Stimulated activated effector memory CD8-positive, alpha-beta T cell treated with anti-CD3 and anti-CD28 coated beads, Interleukin-12 subunit alpha, Interleukin-12 subunit beta, amount 100 ng/mL, for 72 hours (primary cell): ENCODE results near the gene ZNF564.
A peak's percentile ranks its signal among the peaks of the same experiment; 100 is the strongest.
"Not testable (repeated sequence)": the region's sequence is repeated elsewhere in the genome, so short reads cannot be mapped to it uniquely, and the experiment has no call there.

Experiments used
- ATAC-seq: fragments of 150-1000 bp; cut with Tn5 transposase; 2 replicates; pipeline ENCODE4 v1.10.0; 2021
- DNase-seq, 2 donors: peaks; one replicate each; pipeline ENCODE4 v3.0.0; 2021 to 2022; ENCODE audit warnings: low spot score in 2 of 2
- H3K27ac Mint-ChIP-seq: one replicate; pipeline ENCODE4 v1.8.0; 2022; ENCODE audit warnings: mild to moderate bottlenecking, mixed read lengths
- H3K36me3 Mint-ChIP-seq: one replicate; pipeline ENCODE4 v1.8.0; 2022; ENCODE audit warnings: mild to moderate bottlenecking, mixed read lengths
- H3K4me1 Mint-ChIP-seq: one replicate; pipeline ENCODE4 v1.8.0; 2022; ENCODE audit warnings: mixed read lengths
- H3K4me3 Mint-ChIP-seq: one replicate; pipeline ENCODE4 v1.8.0; 2022; ENCODE audit warnings: mild to moderate bottlenecking, mixed read lengths
- H3K9me3 Mint-ChIP-seq: one replicate; pipeline ENCODE4 v1.8.0; 2022; ENCODE audit warnings: mixed read lengths

ZNF564 gene

DNA sequence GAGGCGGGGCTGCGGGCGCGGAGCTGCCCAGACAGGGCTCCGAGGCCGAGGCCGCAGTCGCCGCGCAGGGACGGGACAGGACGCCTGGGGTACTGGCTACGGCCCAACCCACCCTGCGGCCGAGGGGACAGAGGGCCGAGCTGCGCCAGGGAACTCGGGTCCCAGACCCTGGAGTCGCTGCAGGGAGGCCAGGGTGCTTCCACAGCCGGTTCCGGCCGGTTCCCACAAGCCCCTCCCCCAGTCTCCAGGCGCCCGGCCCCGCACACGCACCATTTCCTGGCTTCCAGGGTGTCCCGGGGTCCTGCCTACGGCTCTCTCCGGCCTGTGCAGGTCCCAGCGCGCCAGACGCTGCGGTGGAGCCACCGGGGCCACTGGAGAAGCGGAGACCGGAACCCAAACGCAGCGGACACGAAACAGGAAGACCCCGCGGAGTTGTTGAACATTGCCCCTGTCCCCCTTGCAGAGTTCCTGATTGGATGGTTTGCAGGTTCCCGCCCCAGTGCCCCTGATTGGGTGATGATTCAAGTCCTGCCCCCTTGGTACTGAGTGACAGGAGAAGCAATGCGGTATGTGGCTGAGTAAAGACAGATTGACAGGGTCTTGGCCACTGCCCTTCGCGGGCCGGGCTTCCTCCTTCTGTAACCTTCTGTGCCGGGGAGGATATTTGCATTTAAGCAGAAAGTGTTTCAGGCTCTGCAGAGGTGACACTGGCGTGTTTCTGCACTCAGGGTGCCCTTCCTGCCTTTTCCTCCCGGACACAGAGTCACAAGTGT is at the start of gene ZNF564:
ZNF564 (minus strand) TSS at position 423 of the 773 bp plus-strand sequence; CDS start at position 273, 150 bp downstream.
- peak within 1 kb of the TSS; percentile 91 for H3K4me3 Mint-ChIP-seq
- peak; percentile 79 to 95 for DNase-seq
- peaks cover 29% of the 10 kb centered on the region for H3K36me3 Mint-ChIP-seq
- peak within 1 kb of the TSS; percentile 89 for H3K27ac Mint-ChIP-seq
- ATAC-seq: peak; percentile 99
- no peaks in the 10 kb centered on the region for H3K9me3 Mint-ChIP-seq
- peaks cover 36% of the 10 kb centered on the region for H3K4me1 Mint-ChIP-seq

DNA sequence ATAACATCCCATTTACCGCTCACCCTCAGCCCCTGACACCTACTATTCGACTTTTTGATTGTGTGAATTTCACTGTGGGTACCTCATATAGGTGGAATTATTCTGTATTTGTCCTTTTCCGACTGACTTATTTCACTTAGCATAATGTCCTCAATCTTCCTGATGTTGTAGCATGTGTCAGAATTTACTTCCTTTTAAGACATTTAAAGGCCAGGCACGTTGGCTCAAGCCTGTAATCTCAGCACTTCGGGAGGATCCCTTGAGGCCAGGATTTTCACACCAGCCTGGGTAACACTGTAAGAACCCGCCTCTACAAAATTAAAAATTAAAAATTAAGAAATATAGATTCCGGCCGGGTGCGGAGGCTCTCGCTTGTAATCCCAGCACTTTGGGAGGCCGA is 46.3 kb upstream of the ZNF564 start:
- Mint-ChIP-seq H3K27ac (no peak overlapping the region), H3K4me3 (no peak overlapping the region), H3K36me3 (peaks cover 39% of the 10 kb centered on the region), H3K4me1 (no peaks in the 10 kb centered on the region), H3K9me3 (no peaks in the 10 kb centered on the region)
- DNase-seq: no peak
- ATAC-seq: no peak

DNA sequence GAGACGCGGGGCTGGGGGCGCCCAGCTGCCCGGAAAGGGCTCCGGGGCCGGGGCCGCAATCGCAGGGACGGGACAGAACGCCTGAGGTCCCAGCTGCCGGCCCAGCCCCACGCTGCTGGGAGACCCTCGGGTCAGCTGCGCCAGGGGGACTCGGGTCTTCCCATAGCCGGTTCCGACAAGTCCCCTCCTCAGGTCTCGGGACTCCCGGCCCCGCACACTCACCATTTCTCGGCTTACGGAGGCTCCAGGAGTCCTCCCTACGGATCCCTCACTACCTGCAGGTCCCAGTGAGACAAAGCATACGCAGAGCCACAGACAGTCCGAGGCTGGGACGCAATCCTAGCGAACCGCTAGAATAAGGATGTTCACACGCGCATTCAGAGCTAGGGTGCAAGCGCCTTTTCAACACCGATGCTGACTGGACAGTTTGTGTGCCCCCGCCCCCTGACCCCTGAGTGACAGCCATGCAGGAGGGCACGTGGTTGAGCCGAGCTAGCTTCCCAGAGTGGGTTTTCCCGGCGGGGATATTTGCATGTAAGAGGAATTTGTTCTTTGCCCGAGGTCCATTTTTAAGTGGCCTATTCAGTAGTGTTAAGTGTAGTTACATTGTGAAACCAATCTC is 45.8 kb upstream of the ZNF564 start:
- ATAC-seq (no peak), DNase-seq (no peak)
- H3K9me3 Mint-ChIP-seq: no peaks in the 10 kb centered on the region
- no peak overlapping the region for H3K27ac Mint-ChIP-seq
- H3K36me3 Mint-ChIP-seq: peaks cover 39% of the 10 kb centered on the region
- no peak overlapping the region for H3K4me3 Mint-ChIP-seq
- no peaks in the 10 kb centered on the region for H3K4me1 Mint-ChIP-seq

DNA sequence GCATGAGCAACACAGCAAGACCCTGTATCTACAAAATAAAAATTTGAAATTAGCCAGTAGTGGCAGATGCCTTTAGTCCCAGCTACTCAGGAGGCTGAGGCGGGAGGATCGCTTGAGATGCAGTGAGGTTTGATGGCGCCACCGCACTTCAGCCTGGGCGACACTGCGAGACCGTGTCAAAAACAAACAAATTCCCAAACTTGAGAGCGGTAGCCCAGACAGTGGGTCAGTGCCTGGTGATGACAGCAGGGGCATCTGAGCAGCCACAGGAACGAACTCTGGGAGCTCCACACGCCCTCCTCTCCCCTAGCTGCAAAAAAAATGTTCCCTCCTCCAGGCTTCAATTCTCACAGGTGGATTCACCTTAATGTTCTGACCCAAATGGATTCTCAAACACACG is 45.2 kb upstream of the ZNF564 start:
- Mint-ChIP-seq H3K4me1 (no peaks in the 10 kb centered on the region), H3K36me3 (peaks cover 39% of the 10 kb centered on the region), H3K4me3 (no peak overlapping the region), H3K27ac (no peak overlapping the region), H3K9me3 (no peaks in the 10 kb centered on the region)
- DNase-seq: no peak
- no peak for ATAC-seq

DNA sequence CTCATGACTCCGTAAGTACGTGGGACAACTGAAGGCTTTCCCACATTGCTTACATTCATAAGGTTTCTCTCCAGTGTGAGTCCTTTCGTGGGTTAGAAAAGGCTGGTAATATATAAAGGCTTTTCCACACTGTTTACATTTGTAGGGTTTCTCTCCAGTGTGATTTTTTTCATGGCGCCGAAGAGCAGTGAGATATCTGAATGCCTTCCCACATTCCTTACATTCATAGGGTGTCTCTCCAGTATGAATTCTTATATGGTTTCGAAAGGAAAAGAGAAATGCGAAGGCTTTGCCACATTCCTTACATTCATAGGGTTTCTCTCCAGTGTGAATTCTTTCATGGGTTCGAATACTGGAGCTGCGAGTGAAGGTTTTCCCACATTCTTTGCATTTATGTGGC is 29.8 kb upstream of the ZNF564 start:
- no peak overlapping the region for H3K27ac Mint-ChIP-seq
- peaks cover 51% of the 10 kb centered on the region for H3K36me3 Mint-ChIP-seq
- peaks cover 5% of the 10 kb centered on the region for H3K9me3 Mint-ChIP-seq

DNA sequence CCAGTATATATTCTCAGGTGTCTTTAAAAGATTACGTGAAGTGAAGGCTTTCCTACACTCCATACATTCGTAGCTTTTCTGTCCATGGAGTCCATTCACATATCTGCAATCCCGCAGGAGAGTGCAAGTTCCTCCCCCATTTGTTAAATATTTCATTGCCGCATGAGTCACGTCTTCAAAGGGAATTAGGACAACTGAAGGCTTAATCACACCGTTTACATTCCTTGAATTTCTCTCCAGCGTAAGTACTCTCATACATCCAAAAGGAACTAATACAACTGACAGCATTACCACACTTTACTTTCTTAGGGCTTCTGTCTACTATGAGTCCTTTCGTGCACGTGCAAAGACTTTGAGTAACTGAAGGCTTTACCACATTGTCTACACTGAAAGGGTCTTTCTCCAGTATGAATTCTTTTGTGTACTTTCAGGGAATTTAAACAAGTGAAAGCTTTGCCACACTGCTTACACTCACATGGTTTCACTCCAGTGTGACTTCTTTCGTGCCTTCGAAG is 29.0 kb upstream of the ZNF564 start:
- H3K27ac Mint-ChIP-seq: no peak overlapping the region
- no peak overlapping the region for H3K4me3 Mint-ChIP-seq
- ATAC-seq (no peak), DNase-seq (no peak)
- peaks cover 51% of the 10 kb centered on the region for H3K36me3 Mint-ChIP-seq
- no peaks in the 10 kb centered on the region for H3K4me1 Mint-ChIP-seq
- peaks cover 5% of the 10 kb centered on the region for H3K9me3 Mint-ChIP-seq

More for the DNA sequence above, 29.8 kb upstream of the ZNF564 start:
- DNase-seq: no peak
- no peak overlapping the region for H3K4me3 Mint-ChIP-seq
- no peak for ATAC-seq
- H3K4me1 Mint-ChIP-seq: no peaks in the 10 kb centered on the region

DNA sequence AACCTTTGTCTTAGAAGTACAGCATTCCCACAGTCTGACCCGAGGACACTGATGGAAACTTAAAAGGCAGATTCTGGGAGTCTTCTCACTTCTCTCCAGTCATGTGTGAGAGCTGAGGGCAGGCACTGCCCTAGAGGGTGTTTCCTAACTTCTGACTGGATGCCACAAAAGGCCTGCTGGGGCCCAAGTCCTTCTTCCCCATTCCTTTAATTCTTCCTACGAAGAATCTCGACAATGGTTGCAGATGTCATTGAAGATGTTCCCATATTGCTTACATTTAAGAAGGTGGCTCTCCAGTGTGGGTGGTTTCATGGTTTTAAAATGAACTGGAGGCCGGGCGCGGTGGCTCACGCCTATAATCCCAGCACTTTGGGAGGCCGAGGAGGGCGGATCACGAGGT is 27.4 kb upstream of the ZNF564 start:
- peaks cover 5% of the 10 kb centered on the region for H3K9me3 Mint-ChIP-seq
- peaks cover 8% of the 10 kb centered on the region for H3K4me1 Mint-ChIP-seq
- H3K36me3 Mint-ChIP-seq: peaks cover 51% of the 10 kb centered on the region
- H3K4me3 Mint-ChIP-seq: no peak overlapping the region
- H3K27ac Mint-ChIP-seq: no peak overlapping the region
- no peak for DNase-seq
- ATAC-seq: no peak

DNA sequence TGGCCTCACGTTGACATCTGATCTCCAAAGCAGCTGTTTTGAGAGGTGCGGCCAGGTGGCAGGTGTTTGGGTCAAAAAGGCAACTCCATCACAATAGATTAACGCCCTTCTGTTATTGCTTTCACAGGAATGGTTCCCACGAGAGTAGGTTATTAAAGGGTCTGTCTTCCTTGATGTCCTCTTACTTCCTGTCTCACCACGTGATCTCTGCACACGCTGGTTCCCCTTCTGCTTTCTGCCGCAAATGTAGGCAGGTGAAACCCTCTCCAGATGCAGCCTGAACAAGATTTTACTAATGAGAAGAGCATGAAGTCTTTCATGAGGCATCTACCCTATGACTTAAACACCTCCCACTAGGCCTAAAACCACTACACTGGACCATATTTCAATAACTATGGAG is 22.8 kb upstream of the ZNF564 start:
- Mint-ChIP-seq H3K9me3 (no peaks in the 10 kb centered on the region), H3K36me3 (peaks cover 5% of the 10 kb centered on the region), H3K4me3 (no peak overlapping the region), H3K4me1 (peaks cover 8% of the 10 kb centered on the region), H3K27ac (peak overlapping the region; percentile 37)
- DNase-seq (no peak), ATAC-seq (no peak)

DNA sequence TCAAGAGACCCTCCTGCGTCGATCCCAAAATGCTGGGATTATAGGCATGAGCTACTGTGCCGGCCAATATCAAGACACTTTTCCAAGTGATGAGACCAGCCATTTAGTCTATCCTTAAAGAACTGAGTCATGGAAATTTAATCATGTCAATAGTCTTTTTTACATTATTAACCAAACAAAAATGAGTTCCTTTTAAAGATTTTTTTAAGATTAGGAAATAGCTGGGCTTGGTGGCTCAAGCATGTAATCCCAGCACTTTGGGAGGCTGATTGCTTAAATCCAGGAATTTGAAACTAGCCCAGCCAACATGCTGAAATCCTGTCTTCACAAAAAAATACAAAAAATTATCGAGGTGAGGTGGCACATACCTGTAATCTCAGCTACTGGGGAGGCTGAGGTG is 16.7 kb upstream of the ZNF564 start:
- ATAC-seq: no peak
- no peak for DNase-seq
- Mint-ChIP-seq H3K9me3 (no peaks in the 10 kb centered on the region), H3K4me3 (no peak overlapping the region), H3K27ac (no peak overlapping the region), H3K36me3 (no peaks in the 10 kb centered on the region), H3K4me1 (peaks cover 6% of the 10 kb centered on the region)

DNA sequence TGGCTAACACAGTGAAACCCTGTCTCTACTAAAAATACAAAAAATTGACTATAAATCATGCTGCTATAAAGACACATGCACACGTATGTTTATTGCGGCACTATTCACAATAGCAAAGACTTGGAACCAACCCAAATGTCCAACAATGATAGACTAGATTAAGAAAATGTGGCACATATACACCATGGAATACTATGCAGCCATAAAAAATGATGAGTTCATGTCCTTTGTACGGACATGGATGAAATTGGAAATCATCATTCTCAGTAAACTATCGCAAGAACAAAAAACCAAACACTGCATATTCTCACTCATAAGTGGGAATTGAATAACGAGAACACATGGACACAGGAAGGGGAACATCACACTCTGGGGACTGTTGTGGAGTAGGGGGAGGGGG is 15.1 kb upstream of the ZNF564 start:
- H3K4me3 Mint-ChIP-seq, H3K27ac Mint-ChIP-seq, DNase-seq, H3K36me3 Mint-ChIP-seq, H3K4me1 Mint-ChIP-seq, ATAC-seq, H3K9me3 Mint-ChIP-seq: not testable (repeated sequence)

DNA sequence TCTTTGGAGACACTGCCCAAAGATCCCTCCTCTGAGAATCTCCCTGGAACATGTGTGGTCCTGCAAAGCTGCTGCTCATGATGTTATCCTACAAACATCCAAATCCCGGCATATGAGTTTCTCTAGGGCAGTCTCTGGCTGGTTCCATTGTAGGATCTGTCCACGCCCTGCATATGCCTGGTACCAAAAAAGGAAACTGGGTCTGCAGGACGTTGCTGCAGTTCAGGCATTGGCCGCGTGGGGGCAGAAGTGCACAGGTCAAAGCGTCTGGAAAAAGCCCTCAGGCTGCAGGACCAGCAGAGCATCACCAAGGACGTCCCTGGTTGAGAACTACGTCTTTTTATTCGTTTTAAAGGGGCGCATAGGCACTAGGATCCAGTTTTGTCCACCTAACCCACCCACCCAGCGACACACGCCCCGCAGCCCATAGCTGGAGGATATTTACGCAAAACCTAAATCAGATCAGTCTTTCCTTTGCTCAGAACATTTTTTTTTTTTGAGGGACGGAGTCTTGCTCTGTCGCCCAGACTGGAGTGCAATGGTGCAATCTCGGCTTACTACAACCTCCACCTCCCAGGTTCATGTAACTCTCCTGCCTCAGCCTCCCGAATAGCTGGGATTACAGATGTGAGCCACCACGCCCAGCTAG is 12.9 kb upstream of the ZNF564 start:
- DNase-seq (peak; percentile 95 to 98), ATAC-seq (peak; percentile 85)
- Mint-ChIP-seq H3K4me3 (peak overlapping the region; percentile 15), H3K4me1 (peaks cover 6% of the 10 kb centered on the region), H3K27ac (no peak overlapping the region), H3K9me3 (no peaks in the 10 kb centered on the region), H3K36me3 (no peaks in the 10 kb centered on the region)

DNA sequence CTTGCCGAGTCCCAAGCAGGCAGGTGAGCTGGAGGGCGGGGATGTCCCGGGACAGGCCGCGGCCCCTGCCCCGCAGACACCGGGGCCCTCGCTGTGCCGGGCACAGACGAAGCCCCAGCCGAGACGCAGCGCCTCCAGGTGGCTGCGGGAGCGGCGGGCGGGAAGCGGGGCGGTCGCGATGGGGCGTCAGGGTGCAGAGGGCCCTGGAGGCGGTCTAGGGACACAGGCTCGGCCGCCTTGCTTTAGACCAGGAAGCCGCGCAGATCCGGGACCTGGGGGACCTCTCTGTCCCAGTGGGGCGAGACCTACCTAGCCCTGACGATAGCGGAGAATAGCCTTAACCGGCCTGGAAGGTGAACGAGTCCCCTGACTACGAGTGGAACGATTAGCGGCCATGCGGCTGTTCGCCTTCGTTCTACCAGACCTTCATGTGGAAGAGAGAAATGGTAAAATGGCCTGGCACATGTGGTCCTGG is 4.2 kb upstream of the ZNF564 start:
- Mint-ChIP-seq H3K9me3 (no peaks in the 10 kb centered on the region), H3K36me3 (peaks cover 10% of the 10 kb centered on the region), H3K27ac (no peak overlapping the region), H3K4me3 (no peak overlapping the region), H3K4me1 (peaks cover 13% of the 10 kb centered on the region)
- ATAC-seq: no peak
- no peak for DNase-seq

DNA sequence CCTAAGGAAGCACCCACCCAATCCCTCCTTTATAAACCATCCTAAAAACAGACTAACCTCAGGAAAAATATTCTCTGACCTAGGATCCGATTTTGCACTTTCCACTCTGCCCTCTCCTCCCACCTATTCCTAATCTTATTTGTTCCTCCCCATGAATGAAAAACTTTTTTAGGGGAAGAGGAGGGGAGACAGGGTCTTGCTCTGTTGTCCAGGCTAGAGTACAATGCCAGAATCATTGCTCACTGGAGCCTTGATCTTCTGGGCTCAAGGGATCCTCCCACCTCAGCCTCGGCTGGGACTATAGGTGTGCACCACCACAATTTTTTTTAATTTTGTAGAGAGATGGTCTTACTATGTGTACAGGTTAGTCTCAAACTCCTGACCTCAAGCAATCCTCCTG is 4.4 kb downstream of the ZNF564 start:
- peaks cover 62% of the 10 kb centered on the region for H3K4me1 Mint-ChIP-seq
- DNase-seq (no peak), ATAC-seq (no peak)
- H3K27ac Mint-ChIP-seq: peak overlapping the region; percentile 30
- peaks cover 28% of the 10 kb centered on the region for H3K36me3 Mint-ChIP-seq
- no peak overlapping the region for H3K4me3 Mint-ChIP-seq
- no peaks in the 10 kb centered on the region for H3K9me3 Mint-ChIP-seq

DNA sequence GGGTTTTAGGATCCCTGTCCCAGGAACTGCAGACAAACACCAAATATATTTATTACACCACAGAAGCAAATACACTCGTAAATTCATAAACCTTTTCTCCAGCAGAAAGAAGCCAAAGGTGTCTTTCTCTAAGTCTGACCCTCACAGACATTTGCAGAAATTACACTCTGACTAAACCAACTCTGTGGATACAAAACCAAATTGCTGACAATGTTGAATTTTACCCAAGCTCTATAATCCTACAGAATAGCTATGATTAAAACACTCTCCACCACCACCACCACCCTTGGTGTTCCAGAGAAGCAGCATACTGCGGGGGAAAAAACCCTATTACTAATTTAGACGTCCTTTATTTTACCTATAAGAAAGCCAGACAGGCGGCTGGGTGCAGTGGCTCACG is 5.2 kb downstream of the ZNF564 start:
- H3K36me3 Mint-ChIP-seq: peaks cover 21% of the 10 kb centered on the region
- H3K4me1 Mint-ChIP-seq: peaks cover 56% of the 10 kb centered on the region
- no peaks in the 10 kb centered on the region for H3K9me3 Mint-ChIP-seq
- DNase-seq (no peak), ATAC-seq (no peak)
- peak overlapping the region; percentile 59 for H3K27ac Mint-ChIP-seq
- no peak overlapping the region for H3K4me3 Mint-ChIP-seq

DNA sequence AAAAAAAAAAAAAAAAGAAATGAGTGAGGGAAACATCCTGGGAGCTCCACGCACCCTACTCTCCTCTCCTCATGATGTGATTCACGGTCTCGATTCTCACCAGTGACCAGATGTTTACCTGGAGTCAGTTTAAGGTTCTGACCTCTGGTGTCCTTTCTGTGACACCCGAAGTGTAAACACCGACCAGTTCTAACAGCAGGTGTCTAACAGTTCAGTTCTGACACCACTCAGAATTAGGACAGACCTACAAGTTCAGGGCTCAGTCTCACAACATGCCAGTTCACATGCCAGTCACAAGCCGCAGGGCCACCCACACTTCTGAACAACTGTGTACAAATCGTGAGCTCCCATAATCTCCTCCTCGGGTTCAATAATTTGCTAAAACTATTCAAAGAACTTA is 6.0 kb downstream of the ZNF564 start:
- peak overlapping the region; percentile 59 for H3K27ac Mint-ChIP-seq
- H3K36me3 Mint-ChIP-seq: peaks cover 28% of the 10 kb centered on the region
- peaks cover 56% of the 10 kb centered on the region for H3K4me1 Mint-ChIP-seq
- DNase-seq (no peak), ATAC-seq (no peak)
- no peak overlapping the region for H3K4me3 Mint-ChIP-seq
- no peaks in the 10 kb centered on the region for H3K9me3 Mint-ChIP-seq
